K562 (cell line): Measurements from ENCODE around the gene PRKAR1B. TPM values are rescaled to one million over a fixed set of nuclear protein-coding genes. Genes with fewer than 3 reads are reported as not detected.

Source experiments
- ATAC-seq: fragments of 200-7000 bp; cut with Tn5 transposase; 3 replicates; pipeline ENCODE4 v1.9.1; 2020; ENCODE audit warnings: moderate library complexity
- BruUV-seq: library from RNA; stranded (reverse); fragments of 400-500 nt; replicated peaks from 2 replicates; lab custom pipeline; 2021; lab: Mats Ljungman, UMichigan
- CTCF ChIA-PET: fragments of 300-600 bp; formaldehyde crosslinking; extraction: SDS; loops from one replicate; lab custom pipeline; 2021; ENCODE audit warnings: low intra/inter-chr PET ratio; lab: Yijun Ruan, JAX
- POLR2A ChIA-PET: fragments of 300-600, 350-650 bp; sonication (Branson Sonifier 250); formaldehyde crosslinking; extraction: SDS; loops from one replicate; lab custom pipeline; 2021; ENCODE audit warnings: antibody characterized with exemption, inconsistent platforms; lab: Yijun Ruan, JAX
- DNase-seq, 4 experiments: peaks; one replicate each; pipeline versions ENCODE4 v3.0.0 to v3.0.0-alpha.2; 2011 to 2018; ENCODE audit warnings: low spot score in 3 of 4, mixed read lengths in 3 of 4; ENCODE audit errors: extremely low read depth in 1 of 4
- FAIRE-seq: peaks from 2 replicates; lab custom pipeline; 2011; peaks lifted over from hg19 to GRCh38; lab: Jason Lieb, UNC
- H2AFZ ChIP-seq: 2 replicates; pipeline ENCODE4 v1.6.0; 2011; ENCODE audit warnings: low read depth, low read length, control low read depth, inconsistent platforms
- H3K27ac ChIP-seq: fragments of 200-600 bp; 3 replicates; pipeline ENCODE4 v1.8.0; 2011; ENCODE audit warnings: low read depth, mild to moderate bottlenecking, control low read depth, inconsistent platforms, low read length, moderate library complexity, mixed read lengths; ENCODE audit errors: extremely low read depth
- H3K27me3 ChIP-seq, 2 experiments: fragments of 300-600 bp in 1 of 2; 2 replicates in 1 of 2; 3 replicates in 1 of 2; pipeline versions ENCODE4 v1.6.0 to v1.8.0; 2011; ENCODE audit warnings: inconsistent platforms in 2 of 2, low read length in 2 of 2, mild to moderate bottlenecking in 1 of 2, mixed read lengths in 1 of 2, moderate library complexity in 1 of 2; ENCODE audit not compliant: control insufficient read depth in 2 of 2, insufficient read depth in 2 of 2
- H3K36me3 ChIP-seq: fragments of 300-600 bp; 3 replicates; pipeline ENCODE4 v1.8.0; 2011; ENCODE audit warnings: mild to moderate bottlenecking, low read length, inconsistent platforms; ENCODE audit not compliant: control insufficient read depth, insufficient read depth
- H3K4me1 ChIP-seq, 2 experiments: fragments of 200-600 bp in 1 of 2; replicated peaks in 1 of 2; 2 replicates in 1 of 2; 3 replicates in 1 of 2; pipeline versions ENCODE4 v1.5.1 to v1.8.0; 2011; ENCODE audit warnings: inconsistent platforms in 2 of 2, low read length in 2 of 2, mild to moderate bottlenecking in 1 of 2, mixed read lengths in 1 of 2, moderate library complexity in 1 of 2; ENCODE audit not compliant: control insufficient read depth in 2 of 2, insufficient read depth in 2 of 2
- H3K4me2 ChIP-seq: 2 replicates; pipeline ENCODE4 v1.6.1; 2011; ENCODE audit warnings: low read length, control low read depth, inconsistent platforms, mixed read lengths; ENCODE audit not compliant: insufficient read depth
- H3K4me3 ChIP-seq: fragments of 200-600 bp; sonication (generic), shearing (Covaris generic); 2 replicates; pipeline ENCODE4 v1.5.1; 2016; ENCODE audit warnings: control low read depth, inconsistent platforms
- H3K79me2 ChIP-seq: fragments of 200-600 bp; 3 replicates; pipeline ENCODE4 v1.8.0; 2011; ENCODE audit warnings: low read length, inconsistent platforms; ENCODE audit not compliant: control insufficient read depth, insufficient read depth
- H3K9ac ChIP-seq, 2 experiments: 2 replicates each; pipeline versions ENCODE4 v1.6.0 to v1.6.1; 2011; ENCODE audit warnings: low read depth in 2 of 2, low read length in 2 of 2, control low read depth in 1 of 2, inconsistent platforms in 1 of 2, mild to moderate bottlenecking in 1 of 2, mixed read lengths in 1 of 2; ENCODE audit not compliant: insufficient read depth in 1 of 2
- H3K9me1 ChIP-seq: one replicate; pipeline ENCODE4 v1.6.0; 2011; ENCODE audit warnings: inconsistent platforms, mild to moderate bottlenecking, low read length, moderate library complexity; ENCODE audit not compliant: control insufficient read depth, insufficient read depth
- H3K9me3 ChIP-seq: replicated peaks from 2 replicates; pipeline ENCODE4 v1.5.1; 2011; ENCODE audit warnings: low read depth, low read length, inconsistent platforms; ENCODE audit not compliant: control insufficient read depth, insufficient read depth
- H4K20me1 ChIP-seq: replicated peaks from 2 replicates; pipeline ENCODE4 v1.6.1; 2011; ENCODE audit warnings: low read length, inconsistent platforms, mixed read lengths; ENCODE audit not compliant: control insufficient read depth, insufficient read depth
- CSDE1 ChIP-seq, 2 experiments: fragments of 450-650 bp; IDR thresholded peaks; 2 replicates each; pipeline ENCODE4 v1.6.1; 2016; ENCODE audit warnings: mild to moderate bottlenecking in 1 of 2
- EGR1 ChIP-seq: fragments of 450-650 bp; conservative IDR thresholded peaks from 2 replicates; pipeline ENCODE4 v1.6.1; 2017; ENCODE audit warnings: mild to moderate bottlenecking
- FOXA1 ChIP-seq: fragments of 450-650 bp; IDR thresholded peaks from 2 replicates; pipeline ENCODE4 v1.6.1; 2016; ENCODE audit warnings: mild to moderate bottlenecking, borderline replicate concordance
- NFE2 ChIP-seq: IDR thresholded peaks from 2 replicates; pipeline ENCODE4 v1.6.1; 2014; ENCODE audit warnings: antibody characterized with exemption, low read depth
- PBX2 ChIP-seq, 2 experiments: IDR thresholded peaks in 1 of 2; conservative IDR thresholded peaks in 1 of 2; 2 replicates each; pipeline ENCODE4 v1.6.1; 2016; ENCODE audit warnings: low read depth in 2 of 2, mild to moderate bottlenecking in 1 of 2, missing compliant biosample characterization in 1 of 2, missing genetic modification characterization in 1 of 2, moderate library complexity in 1 of 2
- TFAP4 ChIP-seq: sonication (generic); formaldehyde crosslinking; IDR thresholded peaks from 2 replicates; pipeline ENCODE4 v1.8.0; 2022; ENCODE audit warnings: missing genetic modification reagents, mild to moderate bottlenecking, moderate library complexity, borderline replicate concordance
- USF2 ChIP-seq: sonication (generic); formaldehyde crosslinking; IDR thresholded peaks from 2 replicates; pipeline ENCODE4 v1.5.0; 2020; ENCODE audit warnings: missing genetic modification reagents
- ZNF212 ChIP-seq: fragments of 450-650 bp; formaldehyde crosslinking; IDR thresholded peaks from 2 replicates; pipeline ENCODE4 v1.4.0; 2020; ENCODE audit warnings: mild to moderate bottlenecking
- WGBS: fragments of 100-300 bp; shearing (Covaris generic); methylation state at CpG from one replicate; pipeline ENCODE4 v1.1.6; 2016; ENCODE audit warnings: low coverage, mixed read lengths; ENCODE audit not compliant: insufficient coverage; ENCODE audit errors: missing lambda C conversion rate; 5-methylcytosine and 5-hydroxymethylcytosine counted together
- in situ Hi-C: fragments of 300-500 bp; cut with MboI; formaldehyde crosslinking; loops from 4 replicates; pipeline ENCODE4 v1.15.0; 2018; ENCODE audit warnings: inconsistent platforms, mixed read lengths
- intact Hi-C: fragments of 100-400 bp; cut with micrococcal nuclease; formaldehyde crosslinking; loops from 2 replicates; pipeline ENCODE4 v1.14.2; 2022
- polyA plus RNA-seq, 8 experiments: library from polyadenylated mRNA; depleted of rRNA in 4 of 8; stranded (reverse) in 5 of 8; unstranded in 3 of 8; fragments of >200 nt; fragmentation: Nextera tagmentation in 2 of 8; fragmentation: Illumina TruSeq in 1 of 8; extraction: Ambion mirVana in 2 of 8; extraction: Trizol in 1 of 8; gene quantifications; 2 replicates each; pipeline versions ENCODE4 v1.2.1 to v1.2.3, GENCODE V29; 2011 to 2014; ENCODE audit warnings: inconsistent platforms in 1 of 8, missing spikeins in 1 of 8
- total RNA-seq, 7 experiments: library from RNA; depleted of rRNA in 6 of 7; stranded (reverse); fragments of >200 nt in 6 of 7; fragmentation: Illumina TruSeq in 2 of 7; extraction: Trizol in 2 of 7; gene quantifications; 2 replicates each; pipeline versions ENCODE4 v1.2.1 to v1.2.3, GENCODE V29; 2011 to 2021; ENCODE audit warnings: low replicate concordance in 1 of 7
- TF ChIP-seq, protein P1 (sequence below): fragments of 450-650 bp; formaldehyde crosslinking; IDR thresholded peaks from 2 replicates; pipeline ENCODE4 v1.4.0; 2022; ENCODE audit warnings: missing genetic modification characterization

Gene PRKAR1B
- total and polyA plus RNA-seq, 9 of the 15 experiments (the other 6 are each of a cell fraction or from before 2014, with no cell fraction given) = 0.99 to 30.5 (median 12.7) TPM

- TF ChIP-seq, protein P1, sequence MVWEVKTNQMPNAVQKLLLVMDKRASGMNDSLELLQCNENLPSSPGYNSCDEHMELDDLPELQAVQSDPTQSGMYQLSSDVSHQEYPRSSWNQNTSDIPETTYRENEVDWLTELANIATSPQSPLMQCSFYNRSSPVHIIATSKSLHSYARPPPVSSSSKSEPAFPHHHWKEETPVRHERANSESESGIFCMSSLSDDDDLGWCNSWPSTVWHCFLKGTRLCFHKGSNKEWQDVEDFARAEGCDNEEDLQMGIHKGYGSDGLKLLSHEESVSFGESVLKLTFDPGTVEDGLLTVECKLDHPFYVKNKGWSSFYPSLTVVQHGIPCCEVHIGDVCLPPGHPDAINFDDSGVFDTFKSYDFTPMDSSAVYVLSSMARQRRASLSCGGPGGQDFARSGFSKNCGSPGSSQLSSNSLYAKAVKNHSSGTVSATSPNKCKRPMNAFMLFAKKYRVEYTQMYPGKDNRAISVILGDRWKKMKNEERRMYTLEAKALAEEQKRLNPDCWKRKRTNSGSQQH (CRISPR knock-in tag) = no peak
- TF ChIP-seq FOXA1 = no peak
- TF ChIP-seq ZNF212 (CRISPR knock-in tag) = no peak
- TF ChIP-seq CSDE1 (IDR thresholded peaks at IDR 0.05) = no peak
- no peak for TF ChIP-seq NFE2
Observed at GRCh38 chr7:532379-533143, 194.5 kb downstream of the PRKAR1B start (continued).

GRCh38 chr7:531777-532176, 195.3 kb downstream of the PRKAR1B start:
- DNase-seq (no peak), FAIRE-seq (no peak), ATAC-seq (no peak)
- no TSS peak for BruUV-seq
- H2AFZ ChIP-seq = no peak overlapping the region
- H3K9me1 ChIP-seq = no peaks in the 10 kb centered on the region
- 0 out of 4 replicates have a peak overlapping the region, but pooled peaks of 1 of the 2 experiments have one; percentile 35 for H3K9ac ChIP-seq
- H3K4me3 ChIP-seq = no peak overlapping the region
- POLR2A ChIA-PET = interaction anchor here (0.6 kb wide), 1 partner anchor 190 kb away, joined by 3 read pairs; no protein-coding TSS in a partner anchor
- H3K4me2 ChIP-seq = no peak overlapping the region
- no peaks in the 10 kb centered on the region for H3K79me2 ChIP-seq
- in situ Hi-C loops = no loop called here
- H4K20me1 ChIP-seq = 0 out of 2 replicates have a peak, but pooled peaks cover 4% of the 10 kb centered on the region
- WGBS = 53% methylated on average over 7 of the region's 10 CpGs
- TF ChIP-seq USF2 (CRISPR knock-in tag) (no peak), TFAP4 (CRISPR knock-in tag) (no peak), PBX2 (CRISPR knock-in tag; IDR thresholded peaks at IDR 0.05; ENCODE audit: low read depth) (no peak), PBX2 (tag; conservative IDR thresholded peaks at IDR 0.05; ENCODE audit: low read depth) (no peak), EGR1 (0 out of 2 replicates have a peak, but pooled peaks have one; percentile 9)
- no peaks in the 10 kb centered on the region for H3K36me3 ChIP-seq
- 0 out of 2 replicates have a peak, but pooled peaks cover 3% of the 10 kb centered on the region for H3K9me3 ChIP-seq
- H3K27me3 ChIP-seq = peaks cover 0 to 16% of the 10 kb centered on the region in 2 experiments; a peak in 2 of 5 replicates
- CTCF ChIA-PET = no interaction called here
- intact Hi-C loops = no loop called here
- no peak overlapping the region for H3K27ac ChIP-seq
- peaks cover 0 to 22% of the 10 kb centered on the region in 2 experiments; a peak in 3 of 5 replicates for H3K4me1 ChIP-seq
